ENCODE data around the gene STXBP1.

Gene STXBP1

GRCh38 chr9:127735530-127736185, 123.6 kb downstream of the STXBP1 start:
- no peak for DNase-seq (ENCODE audit: low read depth)

GRCh38 chr9:127738666-127739065, 126.6 kb downstream of the STXBP1 start:
- no peak for DNase-seq (ENCODE audit: low read depth)

- DNase-seq (ENCODE audit: low read depth): no peak
Observed at GRCh38 chr9:127739614-127740330, 127.7 kb downstream of the STXBP1 start.

- no peak for DNase-seq (ENCODE audit: low read depth)
Observed at GRCh38 chr9:127741831-127742434, 129.9 kb downstream of the STXBP1 start.

All from HS-5 (cell line).